GM19238 (cell line): ENCODE measurements around the gene RELN.
"Not testable (repeated sequence)": the region's sequence is repeated elsewhere in the genome, so short reads cannot be mapped to it uniquely, and the experiment has no call there.

Experiments used
- DNase-seq: peaks from one replicate; pipeline ENCODE4 v3.0.0; 2011; ENCODE audit warnings: low spot score; ENCODE audit not compliant: insufficient read length

Gene RELN

DNA sequence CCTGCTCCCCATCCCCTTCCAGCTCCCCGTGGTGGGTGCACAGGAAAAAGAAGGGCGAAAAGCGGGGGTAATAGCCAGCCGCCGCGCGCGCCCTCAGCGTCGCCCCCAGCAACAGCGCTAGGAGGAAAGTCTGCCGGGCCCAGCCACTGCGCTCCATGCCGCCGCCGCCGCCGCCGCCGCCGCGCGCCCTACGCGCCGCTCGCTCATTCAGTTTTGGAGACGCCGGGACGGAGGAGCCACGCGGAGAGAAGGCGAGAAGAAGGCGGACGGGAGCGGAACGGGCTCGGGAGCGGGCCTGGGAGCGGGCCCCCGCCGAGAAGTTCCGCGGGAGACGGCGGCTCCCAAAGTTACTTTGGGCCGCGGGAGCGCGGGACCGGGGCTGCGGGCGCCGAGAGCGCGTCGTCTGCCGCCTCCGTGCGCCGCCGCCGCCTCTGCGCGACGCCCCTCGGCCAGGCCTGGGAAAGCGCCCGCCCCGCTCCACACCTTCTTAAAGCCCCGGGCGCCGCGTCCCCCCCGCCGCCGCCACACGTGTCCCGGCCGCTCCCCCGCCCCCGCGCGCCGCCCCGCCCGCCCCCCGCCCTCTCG is at the start of gene RELN:
Gene RELN, minus strand, starts transcription at position 459 of the 585 bp plus-strand sequence. Its CDS starts 302 bp downstream, at position 157.
- no peak for DNase-seq

GRCh38 chr7:104038136-104038535 is 48.7 kb upstream of the RELN start:
- no peak for DNase-seq

- not testable (repeated sequence) for DNase-seq
Measured at GRCh38 chr7:104036889-104037288, 47.4 kb upstream of the RELN start.

DNA sequence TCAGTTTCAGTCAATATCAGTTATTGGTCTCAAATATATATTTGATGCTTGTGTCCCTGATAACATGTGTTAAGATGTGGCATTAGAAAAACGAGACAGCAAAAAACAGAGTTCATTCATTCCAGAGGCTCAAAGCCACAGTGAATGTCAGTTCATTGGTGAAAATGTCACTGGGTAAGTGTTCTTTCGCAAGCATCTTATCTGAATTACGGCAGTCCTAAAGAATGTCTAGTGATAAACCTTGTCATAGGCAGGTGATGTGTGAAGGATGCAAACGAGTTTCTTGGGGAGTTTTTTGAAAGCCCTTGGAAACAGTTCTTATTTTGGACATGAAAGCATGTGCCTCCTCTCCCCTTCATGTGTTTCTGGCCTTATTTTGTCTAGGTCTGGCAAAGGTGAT is 45.9 kb upstream of the RELN start:
- DNase-seq = no peak

DNA sequence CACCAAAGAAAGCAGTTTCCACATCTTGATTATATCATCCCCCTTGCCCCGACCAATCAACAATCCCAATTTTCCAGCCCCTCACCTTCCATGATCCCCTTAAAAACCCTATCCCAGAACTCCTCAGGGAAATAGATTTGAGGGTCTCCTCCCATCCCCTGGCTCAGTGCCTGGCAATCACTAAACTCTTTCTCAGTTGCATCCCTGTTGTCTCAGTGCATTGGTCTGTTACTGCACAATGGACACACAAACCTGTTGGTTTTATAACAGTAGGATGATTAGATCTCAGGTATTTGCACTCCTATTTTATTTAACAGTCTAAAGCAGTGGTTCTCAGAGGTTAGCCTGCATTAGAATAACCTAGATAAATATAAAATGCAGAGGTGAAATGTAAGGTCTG is 45.2 kb upstream of the RELN start:
- no peak for DNase-seq

GRCh38 chr7:104033837-104034236 is 44.4 kb upstream of the RELN start:
- DNase-seq = no peak

GRCh38 chr7:104032486-104032885 is 43.0 kb upstream of the RELN start:
- DNase-seq = no peak

- DNase-seq = no peak
Measured at GRCh38 chr7:104029765-104030164, 40.3 kb upstream of the RELN start.

GRCh38 chr7:104024632-104025031 is 35.2 kb upstream of the RELN start:
- no peak for DNase-seq

- DNase-seq = no peak
Measured at GRCh38 chr7:104023100-104023499, 33.6 kb upstream of the RELN start.

DNA sequence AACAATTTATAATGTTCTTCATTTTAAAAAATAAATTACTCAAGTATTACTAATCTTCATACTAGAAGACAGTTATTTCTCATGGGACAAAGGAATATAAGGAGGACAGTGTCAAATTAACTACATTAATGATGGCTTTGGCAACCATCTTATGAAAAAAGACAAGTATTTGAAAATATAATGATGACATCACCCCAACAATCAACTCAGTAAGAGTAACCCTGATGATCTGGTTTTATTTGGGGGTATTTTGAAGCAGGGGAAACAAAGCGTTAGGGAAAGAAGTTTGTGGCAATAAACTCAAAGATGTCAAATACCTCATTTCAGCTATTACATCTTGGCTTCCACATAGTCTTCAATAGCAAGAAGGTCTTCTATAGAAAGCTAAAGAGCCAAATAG is 29.0 kb upstream of the RELN start:
- DNase-seq = no peak

DNA sequence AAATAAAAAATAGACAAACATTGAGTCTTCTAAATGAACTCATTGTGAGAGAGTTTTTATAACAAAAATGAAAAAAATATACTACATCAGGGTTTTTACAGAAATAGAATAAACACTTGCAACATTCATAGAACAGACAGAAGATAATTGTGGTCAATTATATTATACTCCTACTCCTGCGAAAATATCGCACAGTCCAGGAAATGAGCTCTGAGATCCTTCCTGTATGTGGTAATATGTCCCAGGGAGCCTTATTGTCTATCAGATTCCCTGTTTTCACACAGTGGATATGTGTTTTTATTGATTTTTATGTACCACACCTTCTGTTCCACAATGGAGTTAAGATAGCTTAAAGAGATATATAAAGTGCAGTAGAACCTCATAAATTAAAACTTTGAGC is 27.5 kb upstream of the RELN start:
- DNase-seq = no peak

GRCh38 chr7:104012835-104013234 is 23.4 kb upstream of the RELN start:
- DNase-seq = no peak

GRCh38 chr7:104011829-104012228 is 22.4 kb upstream of the RELN start:
- DNase-seq = no peak

- DNase-seq = no peak
Measured at GRCh38 chr7:104010052-104010909, 20.8 kb upstream of the RELN start.

DNA sequence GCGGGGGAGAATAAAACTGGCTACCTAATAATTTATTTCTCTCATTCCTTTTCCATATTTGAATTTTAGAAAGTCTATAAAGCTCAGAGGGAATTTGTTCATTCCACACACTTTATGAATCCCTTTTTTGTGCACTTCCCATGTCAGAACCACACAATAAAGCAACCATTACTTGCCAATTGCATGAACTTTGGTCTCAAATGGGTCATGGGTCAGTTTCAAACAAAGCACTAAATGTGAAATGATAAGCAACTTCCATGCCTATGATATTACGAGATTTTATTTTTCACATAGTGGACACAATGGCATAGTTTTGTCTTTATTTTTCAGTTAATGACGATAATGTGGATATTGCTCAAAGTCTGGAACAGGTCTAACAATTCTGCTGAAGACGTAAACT is 18.6 kb upstream of the RELN start:
- no peak for DNase-seq

- no peak for DNase-seq
Measured at GRCh38 chr7:104007614-104008013, 18.2 kb upstream of the RELN start.

DNA sequence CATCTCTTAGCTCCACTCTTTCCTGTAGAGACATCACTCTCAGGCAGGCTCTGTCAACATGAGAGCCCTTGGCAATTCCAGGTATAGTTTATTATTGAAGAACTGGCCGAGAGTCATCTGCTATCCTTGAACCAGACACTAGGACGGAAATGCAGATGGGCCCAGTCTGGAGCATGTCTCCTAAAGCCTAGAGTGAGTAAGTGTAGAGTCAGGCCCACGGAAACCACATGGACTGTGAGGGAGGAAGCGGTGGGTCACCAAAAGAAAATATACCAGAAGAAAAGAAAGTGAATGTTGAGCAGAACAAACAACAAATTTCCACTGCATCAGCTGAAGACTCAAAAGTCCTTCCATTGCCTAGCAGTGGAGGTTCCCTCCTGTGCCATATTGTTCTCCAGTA is 15.7 kb upstream of the RELN start:
- DNase-seq = no peak

GRCh38 chr7:103996639-103997038 is 7.2 kb upstream of the RELN start:
- DNase-seq = no peak

- DNase-seq = no peak
Measured at GRCh38 chr7:103996017-103996551, 6.6 kb upstream of the RELN start.

- no peak for DNase-seq
Measured at GRCh38 chr7:103995554-103995953, 6.1 kb upstream of the RELN start.

DNA sequence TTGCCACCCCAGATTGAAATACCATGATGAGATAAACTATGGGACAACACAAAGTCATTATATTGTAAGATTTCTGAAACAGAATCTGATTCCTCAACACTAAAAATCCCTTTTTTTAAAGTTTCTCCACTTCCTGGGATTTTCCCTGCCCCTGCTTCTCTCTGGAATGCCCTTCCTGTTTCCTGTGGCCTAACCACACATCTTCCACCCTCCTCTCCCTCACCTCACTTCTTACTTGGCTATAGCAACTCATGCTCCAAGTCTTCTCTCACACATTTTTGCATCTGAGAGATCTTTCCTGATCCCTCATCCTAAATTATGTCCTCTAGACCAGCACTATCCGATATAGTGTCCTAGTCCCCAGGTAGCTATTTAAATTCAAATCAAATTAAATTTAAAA is 4.1 kb upstream of the RELN start:
- no peak for DNase-seq

DNA sequence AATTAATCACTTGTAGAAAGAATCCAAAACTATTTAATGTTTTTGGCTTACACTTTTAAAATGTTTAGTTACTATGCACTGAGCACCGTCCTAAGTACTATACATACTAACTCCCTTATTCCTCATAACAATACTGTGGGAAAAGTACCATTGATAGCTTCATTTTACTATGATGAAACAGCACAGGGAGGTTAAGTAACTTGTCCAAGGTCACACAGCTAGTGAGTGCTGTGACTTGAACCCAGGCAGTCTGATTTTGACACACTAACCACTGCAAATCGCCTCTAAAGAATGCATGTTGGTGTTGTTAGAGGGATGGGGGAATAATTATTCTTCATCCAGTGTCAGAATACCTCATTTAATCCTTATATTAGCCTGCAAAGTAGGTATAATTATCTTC is 1.9 kb upstream of the RELN start:
- DNase-seq = no peak
